ENCODE data around the gene PSMB8.
"Not testable (repeated sequence)": the region's sequence is repeated elsewhere in the genome, so short reads cannot be mapped to it uniquely, and the experiment has no call there.

PSMB8 gene

DNA sequence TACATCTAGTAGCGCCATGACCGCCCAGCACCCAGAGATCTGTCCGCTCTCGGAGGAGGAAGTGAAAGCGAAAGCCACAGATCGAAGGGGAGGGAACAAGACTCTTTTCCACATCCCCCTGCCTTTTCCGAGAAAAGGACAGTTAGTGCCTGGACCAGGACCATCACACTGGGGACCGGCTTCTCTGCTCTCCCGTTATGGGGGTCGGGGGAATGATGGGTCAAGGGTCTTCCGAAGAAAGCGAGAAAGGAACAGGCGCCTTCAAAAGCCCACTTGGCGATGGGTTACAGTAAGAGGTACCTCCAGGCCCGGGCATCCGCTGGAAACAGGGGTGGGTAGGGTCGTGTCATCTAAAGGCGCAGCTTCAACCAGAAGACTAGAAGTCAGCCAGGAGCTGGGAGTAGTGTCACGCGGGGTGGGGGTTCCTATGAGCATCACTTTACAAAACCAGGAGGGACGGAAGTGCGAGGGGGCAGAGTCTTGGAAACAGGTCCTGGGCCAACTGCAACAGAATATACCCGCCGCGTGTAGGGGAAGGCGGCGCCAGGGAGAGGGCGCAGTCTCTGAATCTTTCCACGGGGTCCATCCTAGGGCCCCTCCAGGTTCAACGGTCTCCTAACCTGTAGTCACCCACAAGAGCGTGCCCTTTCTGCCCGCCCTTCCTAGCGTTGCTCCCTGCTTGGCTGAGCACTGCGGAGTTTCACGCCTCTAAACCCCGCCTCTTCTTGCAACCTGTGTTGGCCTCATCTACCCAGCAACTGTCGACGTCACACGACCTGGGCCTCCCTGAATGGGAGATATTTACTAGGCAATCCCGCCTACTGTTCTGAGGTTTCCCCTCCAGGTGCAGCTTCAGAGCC is at the start of gene PSMB8:
Gene PSMB8 (minus strand): TSS at position 69 of the 860 bp plus-strand sequence. CDS start 51 bp downstream, at position 18.
- DNase-seq (ENCODE audit: low read depth) = peak; percentile 96

DNA sequence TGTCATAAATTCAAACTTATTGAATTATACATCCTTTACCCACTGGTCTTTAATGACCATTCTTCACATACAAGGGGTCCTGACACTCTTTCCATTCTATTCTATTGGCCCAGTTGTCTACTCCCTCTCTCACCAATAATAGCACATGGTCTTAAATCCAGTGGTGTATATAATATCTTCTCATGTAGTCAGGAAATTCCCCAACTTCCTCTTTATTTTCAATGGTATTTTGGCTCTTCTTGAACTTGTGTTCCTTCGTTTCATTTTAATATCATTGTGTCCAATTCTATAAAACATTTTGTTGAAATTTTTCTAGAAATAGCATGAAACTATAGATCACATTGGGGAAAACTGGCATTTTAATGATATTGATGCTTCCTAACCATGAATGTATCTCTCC is 47.0 kb upstream of the PSMB8 start:
- no peak for DNase-seq (ENCODE audit: low read depth)

DNA sequence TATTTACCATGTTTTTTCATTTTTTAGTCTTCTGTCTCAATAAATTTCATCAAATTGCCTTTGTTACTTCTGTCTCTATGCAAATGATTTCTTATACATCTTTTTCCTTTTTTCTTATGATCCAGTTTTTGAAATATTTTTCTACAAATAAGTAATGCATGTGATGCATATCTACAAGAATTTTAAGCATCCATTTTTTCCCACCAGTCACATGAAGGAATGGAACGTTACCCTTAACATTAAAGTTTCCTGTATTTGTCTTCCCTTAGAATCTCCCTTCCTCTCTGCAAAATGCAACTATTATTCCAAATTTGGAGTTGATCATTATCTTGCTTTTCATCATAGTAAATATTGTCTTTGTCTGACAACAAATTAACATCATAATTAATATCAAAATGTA is 45.7 kb upstream of the PSMB8 start:
- DNase-seq (ENCODE audit: low read depth) = no peak

DNA sequence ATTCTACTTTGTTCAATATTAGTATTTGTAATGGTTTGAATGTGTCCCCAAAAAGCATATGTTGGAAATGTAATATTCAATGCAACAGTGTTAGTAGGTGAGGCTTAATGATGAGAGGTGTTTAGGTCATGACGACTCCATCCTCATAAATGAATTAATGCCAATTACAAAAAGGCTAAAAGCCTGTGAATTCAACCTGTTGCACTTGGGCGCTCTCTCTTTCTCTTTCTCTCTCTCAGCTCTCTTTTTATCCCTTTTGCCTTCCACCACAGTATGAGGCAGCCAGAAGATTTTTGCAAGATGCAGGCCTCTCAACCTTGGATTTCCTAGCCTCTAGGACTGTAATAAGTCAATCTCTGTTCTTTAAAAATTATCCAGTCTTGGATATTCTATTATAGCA is 44.7 kb upstream of the PSMB8 start:
- DNase-seq (ENCODE audit: low read depth) = no peak

DNA sequence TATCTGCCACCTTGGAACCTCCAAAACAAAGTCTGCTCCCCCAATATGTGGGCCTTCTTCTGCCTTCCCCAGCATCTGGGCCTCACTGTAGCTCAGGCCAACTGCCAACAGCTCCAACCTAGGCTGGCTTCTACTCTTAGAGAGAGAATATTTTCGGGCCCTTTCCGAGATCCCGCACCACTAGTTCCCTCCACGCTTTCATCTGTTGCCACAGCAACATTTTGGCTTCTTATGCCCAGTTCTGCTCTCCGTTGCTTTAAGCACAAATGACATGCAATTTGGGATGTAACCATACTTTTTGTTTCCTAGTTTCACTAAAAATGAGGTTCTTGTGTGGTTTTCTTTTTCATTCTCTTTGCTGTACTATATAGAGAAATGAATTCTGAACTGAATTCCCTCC is 43.8 kb upstream of the PSMB8 start:
- no peak for DNase-seq (ENCODE audit: low read depth)

DNA sequence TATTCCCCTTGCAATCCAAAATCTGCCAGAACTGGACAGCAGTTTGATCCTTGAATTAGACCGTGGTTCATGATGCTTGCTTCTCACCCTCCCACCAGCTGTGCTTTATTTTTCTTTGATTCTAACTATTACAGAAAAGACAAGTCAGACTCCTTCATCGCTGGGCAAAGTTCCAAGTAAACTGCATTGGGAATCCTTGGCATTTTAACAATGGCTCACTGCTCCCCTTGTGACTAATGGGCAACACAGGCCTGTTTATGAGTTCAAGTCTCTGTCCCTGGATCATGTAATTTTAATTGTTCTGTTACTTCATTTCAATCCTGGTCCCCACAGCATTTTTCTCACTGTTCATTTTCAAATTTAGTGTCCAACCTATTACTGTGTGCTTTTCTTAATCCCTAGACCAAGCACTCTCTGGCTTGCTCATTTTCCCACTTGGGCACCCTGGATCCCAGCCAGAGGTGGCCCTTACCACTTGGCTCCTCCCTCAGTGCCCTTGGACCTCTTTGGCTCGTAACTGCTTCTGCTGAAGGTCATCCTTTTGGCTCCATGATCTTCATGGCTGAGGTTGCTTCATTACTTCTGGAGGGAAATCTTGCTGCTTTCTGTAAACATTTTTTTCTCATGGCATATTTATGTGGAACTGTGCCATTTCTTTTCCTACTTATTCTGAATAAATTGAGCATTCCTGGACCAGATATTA is 43.0 kb upstream of the PSMB8 start:
- DNase-seq (ENCODE audit: low read depth) = no peak

DNA sequence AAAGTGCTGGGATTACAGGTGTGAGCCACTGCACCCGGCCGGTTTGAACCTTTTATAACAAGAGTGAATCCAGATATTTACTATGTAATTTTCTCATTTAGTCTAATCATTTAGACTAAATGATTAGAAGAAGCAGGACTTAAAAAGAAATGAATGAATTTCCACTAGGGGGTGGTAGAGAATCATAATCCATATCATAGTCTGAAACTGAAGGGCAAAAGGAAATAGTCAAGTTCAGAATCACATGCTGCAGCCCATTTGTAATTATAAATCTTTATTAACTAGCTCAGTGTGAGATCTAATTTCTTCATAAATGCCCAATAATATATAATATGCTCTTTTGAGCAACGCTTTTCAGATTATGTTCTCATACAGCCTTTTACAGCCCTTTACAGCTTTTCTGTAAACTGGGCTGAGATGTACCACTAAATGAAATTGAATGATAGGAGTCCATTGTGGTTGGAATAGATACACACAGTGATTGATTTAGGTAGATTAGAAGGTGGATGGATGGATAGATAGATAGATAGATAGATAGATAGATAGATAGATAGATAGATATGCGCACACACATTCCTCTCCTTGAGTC is 41.9 kb upstream of the PSMB8 start:
- DNase-seq (ENCODE audit: low read depth) = no peak

DNA sequence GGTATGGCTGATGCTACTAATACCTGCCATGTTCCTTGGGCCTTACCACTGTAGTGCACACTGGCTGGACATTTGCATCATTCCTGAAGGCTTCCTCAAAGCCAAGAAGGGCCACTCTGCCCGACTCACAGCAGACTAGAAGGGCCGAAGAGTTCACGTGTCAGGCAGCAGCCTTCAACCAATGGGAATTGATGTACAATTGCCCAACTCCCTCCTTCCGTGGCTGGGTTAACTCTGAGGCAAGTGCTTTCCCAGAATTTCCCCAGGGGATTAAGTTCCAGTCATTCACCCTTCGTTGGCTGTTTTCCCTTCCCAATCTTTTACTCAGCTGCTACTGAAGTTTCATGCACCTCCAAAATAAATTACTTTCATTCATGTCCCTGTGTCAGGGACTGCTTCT is 39.9 kb upstream of the PSMB8 start:
- DNase-seq (ENCODE audit: low read depth) = no peak

DNA sequence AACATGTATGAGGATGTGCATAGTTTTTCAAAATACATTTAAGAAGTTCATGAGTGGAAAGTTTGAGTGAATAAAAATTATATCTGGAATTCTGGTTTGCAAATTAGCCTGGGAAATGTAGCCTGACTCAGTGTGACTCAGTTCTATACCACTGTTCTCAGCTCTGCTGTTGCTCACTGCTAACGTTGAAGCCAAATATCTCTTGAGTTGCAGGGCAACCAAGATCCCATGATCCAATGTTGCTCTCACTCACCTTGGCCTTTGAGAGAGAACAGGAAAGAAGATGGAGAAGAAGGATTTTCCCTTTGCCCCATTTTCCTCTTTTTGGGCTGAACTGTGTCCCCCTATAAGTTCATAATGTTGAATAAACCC is 39.0 kb upstream of the PSMB8 start:
- no peak for DNase-seq (ENCODE audit: low read depth)

DNA sequence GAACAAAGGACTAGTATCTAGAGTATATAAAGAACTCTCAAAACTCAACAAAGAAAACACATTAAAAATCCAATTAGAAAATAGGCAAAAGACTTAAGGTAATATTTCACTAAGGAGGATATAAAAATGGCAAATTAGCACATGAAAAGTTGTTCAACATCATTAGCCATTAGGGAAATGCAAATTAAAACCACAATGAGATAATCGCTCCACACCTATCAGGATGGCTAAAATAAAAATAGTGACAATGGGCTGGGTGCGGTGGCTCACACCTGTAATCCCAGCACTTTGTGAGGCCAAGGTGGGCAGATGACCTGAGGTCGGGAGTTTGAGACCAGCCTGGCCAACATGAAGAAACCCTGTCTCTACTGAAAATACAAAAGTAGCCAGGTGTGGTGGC is 37.1 kb upstream of the PSMB8 start:
- DNase-seq (ENCODE audit: low read depth) = not testable (repeated sequence)

DNA sequence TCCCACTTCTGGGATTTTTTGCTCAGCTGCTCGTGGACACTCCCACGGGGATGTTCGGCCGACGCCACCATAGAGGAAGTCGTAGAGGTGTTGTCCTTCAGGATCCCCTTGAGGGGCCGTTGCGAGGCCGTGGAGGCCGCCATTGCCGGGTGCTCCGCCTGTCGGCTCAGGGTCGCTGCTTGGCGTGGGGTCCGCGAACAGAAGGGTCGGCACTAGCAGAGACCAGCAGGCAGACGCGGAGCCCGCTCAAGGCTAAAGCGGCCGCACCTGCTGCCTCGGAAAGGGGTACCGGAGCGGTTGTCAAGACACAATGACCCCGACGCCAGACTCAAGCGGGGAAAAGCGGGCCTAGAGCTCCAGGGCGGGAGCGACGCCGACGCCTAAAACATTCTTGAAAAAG is 35.8 kb upstream of the PSMB8 start:
- DNase-seq (ENCODE audit: low read depth) = no peak

DNA sequence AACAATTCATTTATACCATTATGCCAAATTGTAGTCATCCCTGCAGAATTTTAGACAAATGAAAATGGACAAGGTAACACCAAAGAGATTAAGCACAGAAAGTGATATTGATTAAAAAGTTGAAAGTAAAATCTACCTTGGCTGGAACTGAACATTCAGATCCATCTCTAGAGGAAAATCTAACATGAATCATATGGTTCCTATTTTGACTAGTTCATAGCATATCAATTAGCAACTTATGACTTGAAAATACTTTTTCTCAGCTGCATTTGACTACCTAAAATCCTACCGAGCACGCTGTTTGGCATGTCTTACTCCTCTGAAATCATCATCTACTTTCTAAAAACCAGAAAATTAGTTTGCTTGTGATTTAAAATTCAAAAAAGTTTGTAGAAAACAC is 32.8 kb upstream of the PSMB8 start:
- DNase-seq (ENCODE audit: low read depth) = no peak

DNA sequence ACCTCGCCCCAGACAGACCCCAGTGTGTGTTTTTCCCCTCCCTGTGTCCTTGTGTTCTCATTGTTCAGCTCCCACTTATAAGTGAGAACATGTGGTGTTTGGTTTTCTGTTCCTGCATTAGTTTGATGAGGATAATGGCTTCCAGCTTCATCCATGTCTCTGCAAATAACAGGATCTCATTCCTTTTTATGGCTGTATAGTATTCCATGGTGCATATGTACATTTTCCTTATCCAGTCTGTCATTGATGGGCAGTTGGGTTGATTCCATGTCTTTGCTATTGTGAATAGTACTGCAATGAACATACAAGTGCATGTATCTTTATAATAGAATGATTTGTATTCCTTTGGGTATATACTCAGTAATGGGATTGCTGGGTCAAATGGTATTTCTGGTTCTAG is 30.1 kb upstream of the PSMB8 start:
- not testable (repeated sequence) for DNase-seq (ENCODE audit: low read depth)

DNA sequence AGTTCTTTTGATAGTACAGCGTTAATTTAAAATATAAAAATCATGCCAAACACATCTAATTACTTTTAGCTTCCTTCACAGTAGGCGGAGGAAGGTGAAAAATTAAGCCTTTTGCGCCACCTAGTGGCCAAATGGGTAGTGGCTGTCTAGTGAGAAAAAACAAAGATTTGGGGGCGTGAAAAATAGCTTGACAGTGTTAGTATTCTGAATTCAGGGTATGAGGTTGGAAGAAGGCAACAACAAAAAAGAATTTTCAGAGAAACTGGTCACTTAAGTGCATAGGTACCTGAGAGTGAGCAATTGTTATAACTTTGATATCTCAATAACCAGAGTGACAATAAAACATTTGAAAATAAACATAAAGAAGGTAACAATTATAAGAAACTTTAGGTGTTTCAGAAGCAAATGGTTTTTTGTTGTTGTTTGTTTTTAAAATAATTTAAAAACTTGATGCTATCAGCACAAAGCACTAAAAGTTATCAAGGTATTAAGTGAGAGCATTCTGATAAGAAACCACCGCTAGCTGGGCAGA is 24.5 kb upstream of the PSMB8 start:
- peak; percentile 92 for DNase-seq (ENCODE audit: low read depth)

DNA sequence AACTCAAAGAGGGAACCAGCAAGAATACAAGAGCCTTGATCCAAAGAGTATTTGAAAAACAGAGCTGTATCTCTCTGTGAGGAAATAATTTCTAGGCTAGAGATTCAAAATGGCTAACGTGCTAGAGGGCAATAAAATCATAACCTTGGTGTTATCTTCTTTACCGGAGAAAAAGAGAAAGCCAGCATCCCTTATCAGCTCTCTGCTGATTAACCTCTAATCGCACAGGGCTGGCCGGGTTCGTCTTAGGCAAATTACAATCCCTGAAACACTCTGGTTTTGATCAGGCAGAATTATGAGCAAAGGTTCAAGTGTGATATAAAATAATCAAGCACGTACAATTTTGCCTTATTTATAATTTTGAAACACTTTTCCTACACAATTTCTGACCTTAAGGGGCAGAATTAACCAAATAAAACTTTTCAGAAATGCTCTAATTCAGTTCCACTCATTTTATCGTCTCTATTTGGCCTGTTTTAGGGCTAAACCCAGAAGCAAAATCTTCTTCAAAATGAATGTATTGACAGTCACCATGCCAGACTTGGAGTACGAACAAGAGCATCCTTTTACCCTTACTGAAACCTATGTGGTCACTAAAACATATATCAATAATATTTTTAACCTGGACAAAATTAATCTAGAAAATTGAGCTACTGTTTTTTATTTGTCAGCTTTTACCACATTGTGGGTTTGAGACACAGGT is 23.9 kb upstream of the PSMB8 start:
- no peak for DNase-seq (ENCODE audit: low read depth)

DNA sequence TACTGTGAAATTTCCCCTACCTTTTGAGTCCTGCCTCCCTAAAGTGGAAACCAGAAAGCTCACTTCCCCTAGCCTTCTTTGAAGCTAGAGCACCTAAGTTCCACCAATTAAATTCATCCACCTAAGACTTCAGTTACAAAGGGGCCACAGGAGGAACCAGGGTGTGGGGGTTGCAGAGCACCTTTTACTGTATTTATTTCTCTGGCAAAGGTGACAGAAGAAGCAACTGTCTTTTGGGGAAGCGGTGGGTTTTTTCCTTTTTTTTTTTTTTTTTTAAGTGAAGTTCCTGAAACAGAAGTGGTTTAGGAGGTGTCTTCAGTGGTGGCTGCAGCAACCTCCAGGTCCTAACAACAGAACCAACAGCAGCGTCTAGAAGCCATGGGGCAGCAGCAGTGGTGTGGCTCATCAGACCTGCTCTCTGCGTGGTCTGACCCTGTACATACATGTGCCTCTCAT is 23.2 kb upstream of the PSMB8 start:
- DNase-seq (ENCODE audit: low read depth) = no peak

DNA sequence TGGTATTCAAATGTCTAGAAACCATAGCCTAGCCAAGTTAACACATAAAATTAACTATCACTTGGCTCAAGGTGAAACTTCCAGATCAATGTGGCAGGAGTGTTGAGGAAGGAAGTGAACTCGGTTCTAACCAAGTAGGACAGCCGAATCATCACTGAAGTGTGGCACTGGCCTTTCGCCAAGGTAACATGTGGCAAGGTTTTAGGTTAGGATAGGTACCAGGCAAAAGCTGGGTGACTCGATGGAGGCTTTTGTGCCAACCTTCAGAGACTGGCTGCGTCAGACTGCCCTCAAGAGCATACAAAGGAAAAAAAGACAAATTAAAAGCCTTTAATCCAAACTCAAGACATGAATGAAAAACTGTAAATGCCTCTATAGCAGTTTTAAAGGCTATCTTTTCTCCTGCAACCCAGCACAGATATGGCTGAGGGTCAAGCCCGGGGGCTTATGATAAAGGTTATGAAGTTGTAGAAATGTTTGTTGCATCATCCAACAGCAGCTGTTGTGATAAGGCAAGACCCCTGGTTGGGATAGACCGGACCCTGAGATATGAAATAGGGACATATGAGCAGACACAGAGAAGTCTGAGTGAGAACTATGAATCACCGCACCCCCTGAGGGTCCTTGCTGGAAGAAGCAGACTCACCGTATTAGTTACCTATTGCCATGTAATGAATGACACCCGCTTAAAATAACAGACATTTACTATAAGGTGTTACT is 22.0 kb upstream of the PSMB8 start:
- no peak for DNase-seq (ENCODE audit: low read depth)

DNA sequence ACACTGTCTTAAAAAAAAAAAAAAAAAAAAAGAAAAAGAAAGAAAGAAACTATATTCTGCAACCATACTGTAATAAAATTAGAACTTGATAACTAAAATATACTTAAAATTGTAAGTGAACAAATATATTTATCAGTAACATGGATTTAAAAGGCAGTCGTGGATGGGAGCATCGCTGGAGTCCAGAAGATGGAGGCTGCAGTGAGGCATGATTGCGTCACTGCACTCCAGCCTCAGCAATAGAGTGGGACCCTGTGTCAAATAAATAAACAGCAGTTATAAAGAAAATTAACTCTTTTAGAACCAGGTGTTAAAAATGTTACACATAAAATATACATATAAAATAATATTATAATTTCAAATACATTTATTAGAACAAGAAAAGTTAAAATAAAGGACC is 18.9 kb upstream of the PSMB8 start:
- no peak for DNase-seq (ENCODE audit: low read depth)

DNA sequence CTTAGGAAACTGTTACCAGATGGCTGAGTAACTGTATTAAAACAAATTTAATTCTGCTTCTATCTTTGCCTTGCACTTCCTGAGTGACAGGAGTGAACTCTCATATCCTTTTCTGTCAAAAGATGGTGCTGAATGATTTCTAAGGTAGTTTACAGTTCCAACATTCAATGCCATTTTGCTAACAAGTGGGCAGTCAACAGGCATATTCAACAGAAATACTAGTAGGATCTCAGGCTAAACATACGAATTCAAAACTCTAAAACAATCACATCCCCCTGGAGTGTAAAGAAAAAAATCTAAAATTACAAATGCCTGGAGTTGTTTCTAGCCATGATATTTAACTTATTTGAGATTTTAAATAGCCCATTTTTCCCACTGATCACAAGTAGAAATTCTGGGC is 16.8 kb upstream of the PSMB8 start:
- no peak for DNase-seq (ENCODE audit: low read depth)

DNA sequence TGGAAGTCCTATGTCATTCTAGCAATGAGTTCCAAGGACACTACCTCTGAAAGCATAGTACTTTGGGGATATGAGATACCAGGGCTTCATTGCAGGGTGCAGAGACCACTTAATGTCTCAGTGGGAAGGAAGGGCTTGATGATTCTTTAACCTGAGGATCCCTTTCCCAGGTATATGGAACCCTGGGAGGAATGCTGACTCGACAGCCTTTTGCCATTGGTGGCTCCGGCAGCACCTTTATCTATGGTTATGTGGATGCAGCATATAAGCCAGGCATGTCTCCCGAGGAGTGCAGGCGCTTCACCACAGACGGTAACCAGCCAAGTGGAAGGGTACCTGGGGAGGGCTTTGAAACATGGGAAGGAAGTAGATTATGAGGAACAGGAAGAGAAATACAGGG is 14.3 kb upstream of the PSMB8 start:
- no peak for DNase-seq (ENCODE audit: low read depth)

DNA sequence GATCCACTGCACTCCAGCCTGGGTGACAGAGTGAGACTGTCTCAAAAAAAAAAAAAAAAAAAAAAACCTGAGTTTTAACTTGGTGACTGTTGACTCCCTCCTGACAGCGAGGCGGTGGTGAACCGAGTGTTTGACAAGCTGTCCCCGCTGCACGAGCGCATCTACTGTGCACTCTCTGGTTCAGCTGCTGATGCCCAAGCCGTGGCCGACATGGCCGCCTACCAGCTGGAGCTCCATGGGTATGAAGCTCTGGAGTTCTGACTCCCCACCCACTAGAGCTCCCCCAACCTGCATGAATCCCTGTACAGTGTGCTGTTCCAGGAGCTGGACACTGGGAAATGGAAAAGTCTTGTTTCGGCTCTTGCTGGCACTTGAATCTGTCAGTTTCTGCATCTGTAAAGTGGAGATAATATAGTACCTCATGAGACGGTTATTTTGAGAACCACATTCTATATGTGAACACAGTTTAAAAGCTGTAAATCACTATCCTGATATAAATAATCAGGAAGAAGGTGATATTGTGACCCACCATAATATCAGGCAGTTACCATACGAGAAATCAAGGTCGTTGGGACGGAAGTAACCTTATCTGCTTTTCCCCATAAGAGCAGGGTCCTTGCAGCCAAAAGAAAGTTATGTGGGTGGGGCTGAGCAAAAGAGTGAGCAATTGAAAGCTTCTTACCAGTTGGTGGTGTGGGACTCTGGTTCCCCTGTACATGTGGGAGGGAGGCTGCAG is 13.5 kb upstream of the PSMB8 start:
- DNase-seq (ENCODE audit: low read depth) = no peak

All from activated T-cell treated with anti-CD3 and anti-CD28 coated beads for 1 hour (primary cell).